KMS-11 (cell line): Measurements from ENCODE around the gene DIP2C.

Experiments used
- H2AFZ ChIP-seq: fragments of 200-600 bp; sonication (generic); 2 replicates; pipeline ENCODE4 v1.6.1; 2016; ENCODE audit warnings: antibody characterized with exemption, mixed run types, low read depth
- H3K27ac ChIP-seq: fragments of 200-600 bp; sonication (generic); 2 replicates; pipeline ENCODE4 v1.6.1; 2016; ENCODE audit warnings: mild to moderate bottlenecking, mixed run types
- H3K27me3 ChIP-seq: fragments of 200-600 bp; sonication (generic); 2 replicates; pipeline ENCODE4 v1.6.1; 2017; ENCODE audit warnings: mild to moderate bottlenecking, low read depth, mixed run types, moderate library complexity; ENCODE audit not compliant: insufficient read depth
- H3K36me3 ChIP-seq: fragments of 200-600 bp; sonication (generic); 2 replicates; pipeline ENCODE4 v1.6.1; 2017; ENCODE audit warnings: mild to moderate bottlenecking, mixed run types; ENCODE audit not compliant: insufficient read depth
- H3K4me1 ChIP-seq: fragments of 200-600 bp; sonication (generic); 2 replicates; pipeline ENCODE4 v1.6.1; 2016; ENCODE audit warnings: mild to moderate bottlenecking, low read depth, mixed run types; ENCODE audit not compliant: poor library complexity, severe bottlenecking
- H3K4me2 ChIP-seq: fragments of 200-600 bp; sonication (generic); 2 replicates; pipeline ENCODE4 v1.7.0; 2016; ENCODE audit warnings: mild to moderate bottlenecking, mixed run types
- H3K4me3 ChIP-seq: fragments of 200-600 bp; sonication (generic); IDR thresholded peaks from 2 replicates; pipeline ENCODE4 v1.6.1; 2017; ENCODE audit warnings: low read depth, low read length, mixed read lengths; ENCODE audit not compliant: insufficient read depth
- H3K79me2 ChIP-seq: fragments of 200-600 bp; sonication (generic); 2 replicates; pipeline ENCODE4 v1.6.1; 2016; ENCODE audit warnings: low read depth, mixed run types; ENCODE audit not compliant: insufficient read depth
- H3K9ac ChIP-seq: fragments of 200-600 bp; sonication (generic); 2 replicates; pipeline ENCODE4 v1.6.1; 2016; ENCODE audit warnings: mild to moderate bottlenecking, mixed run types
- H4K20me1 ChIP-seq: fragments of 200-600 bp; sonication (generic); 2 replicates; pipeline ENCODE4 v1.6.1; 2016; ENCODE audit warnings: mild to moderate bottlenecking, mixed run types; ENCODE audit not compliant: insufficient read depth
- TF ChIP-seq, protein P1 (sequence below): fragments of 200-600 bp; sonication (generic); conservative IDR thresholded peaks from 2 replicates; pipeline ENCODE4 v1.6.1; 2017; ENCODE audit warnings: low read depth, mild to moderate bottlenecking, antibody characterized with exemption, low read length, moderate library complexity, mixed read lengths

DIP2C gene

GRCh38 chr10:646118-646524, 43.3 kb downstream of the DIP2C start:
- H3K4me2 ChIP-seq = no peak overlapping the region
- TF ChIP-seq, protein P1, sequence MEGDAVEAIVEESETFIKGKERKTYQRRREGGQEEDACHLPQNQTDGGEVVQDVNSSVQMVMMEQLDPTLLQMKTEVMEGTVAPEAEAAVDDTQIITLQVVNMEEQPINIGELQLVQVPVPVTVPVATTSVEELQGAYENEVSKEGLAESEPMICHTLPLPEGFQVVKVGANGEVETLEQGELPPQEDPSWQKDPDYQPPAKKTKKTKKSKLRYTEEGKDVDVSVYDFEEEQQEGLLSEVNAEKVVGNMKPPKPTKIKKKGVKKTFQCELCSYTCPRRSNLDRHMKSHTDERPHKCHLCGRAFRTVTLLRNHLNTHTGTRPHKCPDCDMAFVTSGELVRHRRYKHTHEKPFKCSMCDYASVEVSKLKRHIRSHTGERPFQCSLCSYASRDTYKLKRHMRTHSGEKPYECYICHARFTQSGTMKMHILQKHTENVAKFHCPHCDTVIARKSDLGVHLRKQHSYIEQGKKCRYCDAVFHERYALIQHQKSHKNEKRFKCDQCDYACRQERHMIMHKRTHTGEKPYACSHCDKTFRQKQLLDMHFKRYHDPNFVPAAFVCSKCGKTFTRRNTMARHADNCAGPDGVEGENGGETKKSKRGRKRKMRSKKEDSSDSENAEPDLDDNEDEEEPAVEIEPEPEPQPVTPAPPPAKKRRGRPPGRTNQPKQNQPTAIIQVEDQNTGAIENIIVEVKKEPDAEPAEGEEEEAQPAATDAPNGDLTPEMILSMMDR = no peak
- no peaks in the 10 kb centered on the region for H3K27me3 ChIP-seq
- H3K9ac ChIP-seq = no peak overlapping the region
- H3K27ac ChIP-seq = no peak overlapping the region
- no peaks in the 10 kb centered on the region for H4K20me1 ChIP-seq
- no peaks in the 10 kb centered on the region for H3K4me1 ChIP-seq
- no peaks in the 10 kb centered on the region for H3K36me3 ChIP-seq
- H2AFZ ChIP-seq = no peak overlapping the region
- H3K4me3 ChIP-seq = no peak overlapping the region
- peaks cover 80% of the 10 kb centered on the region for H3K79me2 ChIP-seq

DNA sequence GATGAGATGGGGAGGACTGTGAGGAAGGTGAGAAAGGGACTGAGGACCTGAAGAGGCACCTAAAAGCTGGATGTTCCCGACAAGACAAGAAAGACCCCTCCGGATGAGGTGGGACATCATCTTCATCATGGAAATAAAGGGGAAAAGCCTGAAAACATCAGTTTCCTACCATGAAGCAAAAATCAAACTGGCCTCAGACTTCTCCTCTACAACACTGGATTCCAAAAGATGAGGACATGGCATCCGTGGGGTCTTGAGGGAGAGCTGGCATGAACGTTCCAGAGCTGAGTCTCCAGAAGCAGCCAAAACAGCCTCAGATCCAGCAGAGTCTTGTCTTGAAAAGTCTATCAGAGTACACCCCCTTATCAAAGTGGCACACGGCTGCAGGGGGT, 44.5 kb downstream of the DIP2C start:
- Histone ChIP-seq H3K27ac (no peak overlapping the region), H3K27me3 (no peaks in the 10 kb centered on the region), H3K79me2 (peaks cover 79% of the 10 kb centered on the region), H3K4me1 (no peaks in the 10 kb centered on the region), H3K9ac (no peak overlapping the region), H3K4me2 (no peak overlapping the region), H4K20me1 (no peaks in the 10 kb centered on the region), H3K4me3 (no peak overlapping the region), H3K36me3 (no peaks in the 10 kb centered on the region), H2AFZ (no peak overlapping the region)
- TF ChIP-seq, protein P1 = no peak

DNA sequence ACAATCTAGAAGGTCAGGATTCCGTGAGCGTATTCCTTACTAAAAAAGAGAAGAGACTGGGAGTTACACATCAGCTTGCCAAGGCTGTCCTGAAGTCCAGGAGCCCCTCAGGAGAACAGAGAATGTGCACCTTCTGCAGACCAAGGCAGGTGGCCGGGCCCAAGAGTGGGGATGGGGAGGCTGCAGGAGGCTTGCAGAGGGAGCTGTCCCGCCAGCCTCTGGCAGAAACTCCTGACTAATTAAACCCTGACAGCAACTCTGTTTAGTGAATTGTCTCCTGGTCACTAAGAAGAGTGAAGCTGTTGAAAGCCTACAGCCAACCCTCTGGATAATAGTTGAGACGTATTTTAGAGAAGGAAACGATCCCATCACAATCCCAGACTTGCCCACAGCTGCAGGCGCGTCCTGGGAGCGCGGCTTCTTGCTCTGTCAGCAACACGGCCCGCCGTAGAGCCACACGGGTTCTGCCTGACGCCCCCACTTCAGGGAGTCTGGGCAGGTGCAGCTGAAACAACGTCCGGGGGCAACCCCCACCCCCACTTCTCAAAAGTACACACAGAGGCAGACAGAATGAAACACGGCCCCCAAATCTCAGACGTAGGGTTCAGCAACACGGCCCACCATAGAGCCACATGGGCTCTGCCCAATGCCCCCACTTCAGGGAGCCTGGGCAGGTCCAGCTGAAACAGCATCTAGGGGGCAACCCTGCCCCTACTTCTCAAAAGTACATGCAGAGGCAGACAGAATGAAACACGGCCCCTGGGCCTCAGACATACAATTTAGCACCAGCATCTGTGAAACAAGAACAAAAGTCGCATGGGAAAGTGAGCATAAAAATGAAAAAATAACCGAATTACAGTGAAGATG, 45.2 kb downstream of the DIP2C start:
- TF ChIP-seq, protein P1 = no peak
- H2AFZ ChIP-seq = no peak overlapping the region
- no peak overlapping the region for H3K27ac ChIP-seq
- peaks cover 77% of the 10 kb centered on the region for H3K79me2 ChIP-seq
- no peak overlapping the region for H3K4me2 ChIP-seq
- H3K27me3 ChIP-seq = no peaks in the 10 kb centered on the region
- H4K20me1 ChIP-seq = no peaks in the 10 kb centered on the region
- no peaks in the 10 kb centered on the region for H3K4me1 ChIP-seq
- no peak overlapping the region for H3K9ac ChIP-seq
- no peak overlapping the region for H3K4me3 ChIP-seq
- H3K36me3 ChIP-seq = no peaks in the 10 kb centered on the region

DNA sequence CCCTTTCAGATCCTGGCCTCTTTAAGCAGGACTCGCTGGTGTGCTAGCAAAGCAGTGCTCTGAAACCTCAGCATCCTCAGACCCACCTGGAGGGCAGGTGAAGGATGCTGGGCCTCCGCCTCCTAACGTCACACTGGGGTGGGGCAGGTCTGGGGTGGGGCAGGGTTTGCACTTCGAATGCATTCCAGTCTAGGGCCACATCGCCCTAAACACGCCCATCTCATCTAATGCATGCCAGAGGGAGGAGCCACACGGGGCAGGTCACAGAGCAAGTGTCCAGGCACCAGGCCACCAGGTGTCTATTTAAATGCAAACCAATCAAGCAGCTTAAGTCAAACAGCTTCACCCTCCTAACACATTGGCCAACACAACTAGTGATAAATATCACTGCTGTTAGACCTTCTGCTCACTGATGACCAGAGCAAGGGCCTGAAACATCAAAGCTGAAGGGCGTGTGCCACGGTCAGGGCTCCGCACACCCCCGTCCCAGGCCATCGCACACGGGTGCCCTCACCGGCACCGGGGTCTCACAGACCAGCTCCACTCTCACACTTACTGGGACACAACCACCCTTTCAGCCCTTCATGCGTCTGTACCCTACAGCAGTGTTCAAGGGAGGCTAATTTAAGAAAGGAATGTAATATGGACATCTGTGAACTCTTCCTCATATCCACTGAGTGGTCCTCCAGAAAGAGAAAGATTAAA, 47.1 kb downstream of the DIP2C start:
- H3K4me2 ChIP-seq = no peak overlapping the region
- TF ChIP-seq, protein P1 = no peak

More for the DNA sequence above, 47.1 kb downstream of the DIP2C start:
- Histone ChIP-seq H3K27ac (no peak overlapping the region), H2AFZ (no peak overlapping the region), H3K36me3 (no peaks in the 10 kb centered on the region), H4K20me1 (no peaks in the 10 kb centered on the region), H3K9ac (no peak overlapping the region), H3K4me1 (no peaks in the 10 kb centered on the region), H3K4me3 (no peak overlapping the region), H3K79me2 (peaks cover 80% of the 10 kb centered on the region), H3K27me3 (no peaks in the 10 kb centered on the region)
